ENCODE data around the gene ARMC5.
A peak's percentile ranks its signal among the peaks of the same experiment; 100 is the strongest.
"Not testable (repeated sequence)": the region's sequence is repeated elsewhere in the genome, so short reads cannot be mapped to it uniquely, and the experiment has no call there.

ARMC5 gene

GRCh38 chr16:31477220-31478216, 18.2 kb downstream of the ARMC5 start:
- no peak for DNase-seq (ENCODE audit: low read depth)

DNA sequence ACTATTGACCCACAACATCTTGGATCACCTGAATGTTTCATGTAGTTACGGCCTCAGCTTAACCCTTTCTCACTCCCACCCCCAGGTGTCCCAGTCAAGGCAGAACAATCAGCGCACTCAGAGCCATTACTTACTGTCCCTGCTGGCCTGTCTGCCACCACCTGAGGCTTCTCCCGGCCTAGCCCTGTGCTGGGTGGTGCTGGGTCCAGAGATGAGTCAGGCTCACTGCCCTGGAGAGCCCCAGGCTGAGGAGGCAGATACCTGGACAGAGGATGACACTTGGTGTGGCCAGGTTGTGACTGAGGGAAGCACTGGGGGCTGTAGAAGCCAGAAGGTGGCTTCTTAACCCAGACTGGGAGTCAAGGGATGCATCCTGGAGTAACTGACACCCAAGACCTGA, 19.7 kb downstream of the ARMC5 start:
- no peak for DNase-seq (ENCODE audit: low read depth)

GRCh38 chr16:31479751-31480150, 20.4 kb downstream of the ARMC5 start:
- DNase-seq (ENCODE audit: low read depth), result no peak

- peak; percentile 43 for DNase-seq (ENCODE audit: low read depth)
These were observed 21.7 kb downstream of the ARMC5 start for GRCh38 chr16:31480851-31481536.

- no peak for DNase-seq (ENCODE audit: low read depth)
These were observed 23.8 kb downstream of the ARMC5 start, which contains the start of gene SLC5A2 for GRCh38 chr16:31483081-31483480. SLC5A2 (plus strand) TSS chr16:31483123; CDS start chr16:31483137, 14 bp downstream.

DNA sequence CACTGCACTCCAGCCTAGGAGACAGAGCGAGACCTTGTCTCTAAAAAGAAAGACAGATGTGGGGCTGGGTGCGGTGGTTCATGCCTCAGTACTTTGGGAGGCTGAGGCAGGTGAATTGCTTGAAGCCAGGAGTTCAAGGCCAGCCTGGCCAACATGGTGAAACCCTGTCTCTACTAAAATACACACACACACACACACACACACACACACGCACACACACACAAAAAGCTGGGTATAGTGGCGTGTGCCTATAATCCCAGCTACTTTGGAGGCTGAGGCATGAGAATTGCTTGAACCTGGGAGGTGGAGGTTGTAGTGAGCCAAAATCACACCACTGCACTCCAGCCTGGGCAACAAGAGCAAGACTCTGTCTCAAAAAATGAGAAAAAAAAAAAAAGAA, 24.7 kb downstream of the ARMC5 start:
- not testable (repeated sequence) for DNase-seq (ENCODE audit: low read depth)

DNA sequence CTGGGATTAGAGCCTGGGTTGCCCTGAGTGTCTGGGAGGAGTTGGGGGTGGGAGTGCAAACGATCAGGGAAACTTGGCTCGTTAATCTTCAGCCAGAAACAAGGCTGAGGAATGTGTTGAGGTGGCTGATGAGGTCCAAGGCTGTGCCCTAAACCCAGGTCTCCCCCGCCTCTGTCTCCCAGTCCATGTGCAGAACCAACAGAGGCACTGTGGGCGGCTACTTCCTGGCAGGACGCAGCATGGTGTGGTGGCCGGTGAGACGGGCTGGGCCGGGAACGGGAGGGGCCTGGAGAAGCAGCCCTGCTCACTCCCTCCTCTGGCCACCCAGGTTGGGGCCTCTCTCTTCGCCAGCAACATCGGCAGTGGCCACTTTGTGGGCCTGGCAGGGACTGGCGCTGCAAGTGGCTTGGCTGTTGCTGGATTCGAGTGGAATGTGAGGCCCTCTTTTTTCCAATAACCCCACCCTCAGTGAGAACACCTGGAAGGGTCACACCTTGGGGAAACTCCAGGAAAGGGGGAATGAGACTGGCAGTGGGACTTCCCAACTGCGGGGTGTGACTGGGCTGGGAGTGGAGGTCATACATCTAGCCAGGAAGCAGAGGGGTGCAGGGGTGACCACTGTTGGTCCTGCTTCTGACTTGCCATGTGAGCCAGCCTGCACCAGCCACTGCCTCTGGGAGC, 25.3 kb downstream of the ARMC5 start:
- peak; percentile 24 for DNase-seq (ENCODE audit: low read depth)

DNA sequence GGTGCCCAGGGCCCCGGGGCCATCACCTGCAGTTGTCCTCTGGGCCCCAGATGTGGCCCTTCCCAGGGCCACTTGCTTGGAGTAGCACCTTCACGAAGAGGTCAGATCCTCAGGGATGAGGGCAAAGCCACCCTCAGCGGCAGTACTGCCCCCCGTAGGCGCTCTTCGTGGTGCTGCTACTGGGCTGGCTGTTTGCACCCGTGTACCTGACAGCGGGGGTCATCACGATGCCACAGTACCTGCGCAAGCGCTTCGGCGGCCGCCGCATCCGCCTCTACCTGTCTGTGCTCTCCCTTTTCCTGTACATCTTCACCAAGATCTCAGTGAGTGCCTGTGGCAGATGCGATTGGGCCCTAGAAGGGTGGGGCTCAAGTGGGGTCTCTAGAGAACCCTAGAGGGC, 26.3 kb downstream of the ARMC5 start:
- no peak for DNase-seq (ENCODE audit: low read depth)

DNA sequence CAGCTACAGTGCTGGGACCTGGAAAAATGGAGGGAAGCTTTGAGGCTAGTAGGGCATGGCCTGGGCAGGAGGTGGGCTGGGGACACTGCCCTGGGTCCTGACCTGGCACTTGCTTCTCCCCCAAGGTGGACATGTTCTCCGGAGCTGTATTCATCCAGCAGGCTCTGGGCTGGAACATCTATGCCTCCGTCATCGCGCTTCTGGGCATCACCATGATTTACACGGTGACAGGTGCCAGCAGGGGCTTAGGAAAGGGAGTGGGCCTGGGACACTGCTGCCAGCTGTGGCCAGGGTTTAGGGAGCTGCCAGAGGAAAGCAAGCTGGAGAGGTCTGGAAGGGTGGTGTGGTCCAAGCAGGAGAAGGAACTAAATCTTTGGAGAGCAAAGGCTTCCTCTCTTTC, 26.7 kb downstream of the ARMC5 start:
- DNase-seq (ENCODE audit: low read depth), result no peak

DNA sequence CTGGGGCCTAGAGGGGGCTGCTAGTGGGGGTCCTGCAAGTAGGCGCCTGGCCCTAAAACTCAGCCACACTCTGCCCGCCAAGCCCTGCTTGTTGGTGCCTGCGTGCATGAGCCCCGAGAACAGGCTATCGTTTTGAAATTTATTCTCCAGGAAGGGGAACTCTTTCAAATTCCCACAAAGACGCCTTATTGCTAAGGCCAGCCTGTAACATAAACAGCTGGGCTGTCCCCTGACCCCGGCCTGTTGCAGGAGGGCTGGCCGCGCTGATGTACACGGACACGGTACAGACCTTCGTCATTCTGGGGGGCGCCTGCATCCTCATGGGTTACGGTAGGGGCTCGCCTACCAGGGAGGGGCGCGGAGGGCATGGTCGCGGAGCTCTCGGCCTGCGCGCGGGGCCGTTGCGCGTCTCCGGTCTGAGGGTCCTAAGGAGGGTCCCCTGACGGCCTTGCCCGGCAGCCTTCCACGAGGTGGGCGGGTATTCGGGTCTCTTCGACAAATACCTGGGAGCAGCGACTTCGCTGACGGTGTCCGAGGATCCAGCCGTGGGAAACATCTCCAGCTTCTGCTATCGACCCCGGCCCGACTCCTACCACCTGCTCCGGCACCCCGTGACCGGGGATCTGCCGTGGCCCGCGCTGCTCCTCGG, 27.9 kb downstream of the ARMC5 start:
- no peak for DNase-seq (ENCODE audit: low read depth)

- DNase-seq (ENCODE audit: low read depth), result peak; percentile 55
These were observed 28.6 kb downstream of the ARMC5 start for GRCh38 chr16:31487720-31488467.

- DNase-seq (ENCODE audit: low read depth), result peak; percentile 22
These were observed 29.4 kb downstream of the ARMC5 start for GRCh38 chr16:31488468-31489297.

DNA sequence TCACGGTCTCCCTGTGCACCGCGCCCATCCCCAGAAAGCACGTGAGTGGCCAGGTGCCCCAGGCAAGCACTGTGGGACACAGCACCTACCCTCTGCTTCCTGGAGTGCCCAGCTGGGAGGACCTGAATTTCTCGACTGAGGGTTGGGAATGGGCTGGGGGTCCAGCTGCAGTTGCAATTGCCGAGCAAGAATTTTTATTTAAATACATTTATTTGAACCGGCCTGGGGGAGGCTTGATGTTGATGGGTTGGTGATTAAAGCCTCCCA, 29.9 kb downstream of the ARMC5 start:
- DNase-seq (ENCODE audit: low read depth), result no peak

DNA sequence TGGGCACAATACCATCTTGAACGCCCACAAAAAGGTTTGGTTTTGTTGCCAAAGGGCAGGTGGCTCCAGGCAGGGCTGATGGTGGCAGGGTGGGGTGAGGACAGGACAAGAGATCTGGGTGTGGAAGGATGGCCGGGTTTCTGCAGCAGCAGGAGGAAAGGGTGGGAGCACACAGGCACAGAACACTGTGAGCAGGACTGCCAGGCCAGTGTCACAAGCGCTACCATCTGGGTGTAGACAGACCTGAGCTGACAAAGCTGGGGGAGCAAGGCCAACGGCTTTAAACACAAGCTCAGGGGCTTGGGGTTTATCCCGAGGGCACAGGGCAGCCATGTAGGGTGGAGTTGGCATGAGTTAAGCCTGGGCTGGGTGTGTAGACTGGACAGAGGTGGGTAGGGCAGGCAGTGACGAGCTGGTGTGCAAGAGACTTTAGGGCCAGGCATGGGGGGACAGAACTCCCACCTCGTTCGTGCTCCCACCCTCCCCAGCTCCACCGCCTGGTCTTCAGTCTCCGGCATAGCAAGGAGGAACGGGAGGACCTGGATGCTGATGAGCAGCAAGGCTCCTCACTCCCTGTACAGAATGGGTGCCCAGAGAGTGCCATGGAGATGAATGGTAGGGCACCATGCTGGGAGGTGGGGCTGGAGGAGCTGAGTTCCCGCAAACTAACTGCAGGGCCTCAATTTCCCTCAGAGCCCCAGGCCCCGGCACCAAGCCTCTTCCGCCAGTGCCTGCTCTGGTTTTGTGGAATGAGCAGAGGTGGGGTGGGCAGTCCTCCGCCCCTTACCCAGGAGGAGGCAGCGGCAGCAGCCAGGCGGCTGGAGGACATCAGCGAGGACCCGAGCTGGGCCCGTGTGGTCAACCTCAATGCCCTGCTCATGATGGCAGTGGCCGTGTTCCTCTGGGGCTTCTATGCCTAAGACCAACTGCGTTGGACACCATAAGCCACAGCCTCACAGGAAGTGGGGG, 30.6 kb downstream of the ARMC5 start:
- no peak for DNase-seq (ENCODE audit: low read depth)

GRCh38 chr16:31491778-31492418, 32.6 kb downstream of the ARMC5 start:
- DNase-seq (ENCODE audit: low read depth), result no peak

- no peak for DNase-seq (ENCODE audit: low read depth)
These were observed 34.3 kb downstream of the ARMC5 start for GRCh38 chr16:31493506-31494125.

GRCh38 chr16:31496670-31497069, 37.4 kb downstream of the ARMC5 start:
- no peak for DNase-seq (ENCODE audit: low read depth)

DNA sequence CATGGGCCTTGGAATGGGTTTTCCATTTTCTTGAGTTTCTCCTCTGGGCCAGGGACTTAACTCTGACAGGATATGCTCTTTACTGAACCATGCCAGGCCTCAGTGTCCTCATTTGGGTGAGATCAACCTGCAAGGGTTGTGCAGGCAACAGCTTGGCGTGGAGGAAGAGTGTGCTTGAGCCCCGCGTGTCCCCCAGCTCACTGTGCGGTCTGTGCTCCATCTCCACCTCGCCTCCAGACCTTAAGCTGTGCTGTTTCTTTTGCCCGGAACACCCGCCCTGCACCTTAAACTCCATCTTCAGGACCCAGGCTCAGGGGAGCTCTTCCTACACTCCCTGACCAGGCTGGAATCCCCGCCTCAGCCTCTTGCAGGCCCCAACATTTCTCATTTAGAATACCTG, 39.2 kb downstream of the ARMC5 start:
- no peak for DNase-seq (ENCODE audit: low read depth)

Data from EH (cell line).